Measurements from ENCODE around the gene PODN.

The PODN gene

GRCh38 chr1:53116933-53117600, 55.1 kb downstream of the PODN start:
- no peak for DNase-seq

- no peak for DNase-seq
Observed at GRCh38 chr1:53117836-53118235, 55.8 kb downstream of the PODN start.

GRCh38 chr1:53120659-53121058, 58.6 kb downstream of the PODN start:
- no peak for DNase-seq

GRCh38 chr1:53121319-53122172, 59.5 kb downstream of the PODN start:
- DNase-seq, result peak; percentile 26

GRCh38 chr1:53122201-53122885, 60.3 kb downstream of the PODN start:
- DNase-seq, result no peak

GRCh38 chr1:53122961-53123413, 61.0 kb downstream of the PODN start:
- DNase-seq, result no peak

- no peak for DNase-seq
Observed at GRCh38 chr1:53123453-53124140, 61.6 kb downstream of the PODN start.

GRCh38 chr1:53125122-53125521, 63.1 kb downstream of the PODN start:
- DNase-seq, result no peak

- DNase-seq, result no peak
Observed at GRCh38 chr1:53125623-53126360, 63.8 kb downstream of the PODN start.

- DNase-seq, result no peak
Observed at GRCh38 chr1:53126495-53126894, 64.5 kb downstream of the PODN start.

- DNase-seq, result no peak
Observed at GRCh38 chr1:53127546-53127945, 65.5 kb downstream of the PODN start.

GRCh38 chr1:53128401-53128800, 66.4 kb downstream of the PODN start:
- no peak for DNase-seq

GRCh38 chr1:53129891-53130597, 68.0 kb downstream of the PODN start:
- DNase-seq, result no peak

GRCh38 chr1:53130598-53130877, 68.5 kb downstream of the PODN start:
- no peak for DNase-seq

- DNase-seq, result no peak
Observed at GRCh38 chr1:53130878-53131589, 69.0 kb downstream of the PODN start.

GRCh38 chr1:53131590-53131938, 69.6 kb downstream of the PODN start:
- DNase-seq, result no peak

- no peak for DNase-seq
Observed at GRCh38 chr1:53132176-53132575, 70.2 kb downstream of the PODN start.

GRCh38 chr1:53133261-53134041, 71.4 kb downstream of the PODN start:
- no peak for DNase-seq

GRCh38 chr1:53134042-53134485, 72.1 kb downstream of the PODN start:
- no peak for DNase-seq
